Measurements from ENCODE around the gene MEGF11.

Gene MEGF11

GRCh38 chr15:66178531-66178910 is 75.0 kb downstream of the MEGF11 start:
- H3K27me3 ChIP-seq (ENCODE audit: control insufficient read depth in 1 of 2, insufficient read depth in 2 of 2, low read length in 2 of 2): peaks cover 0 to 9% of the 10 kb centered on the region in 2 donors
- H3K9ac ChIP-seq (ENCODE audit: low read length): no peak overlapping the region
- H3K36me3 ChIP-seq (ENCODE audit: insufficient read depth, low read length): no peaks in the 10 kb centered on the region
- H3K4me3 ChIP-seq (ENCODE audit: low read depth in 1 of 2, low read length in 2 of 2): no peak overlapping the region
- H3K27ac ChIP-seq (ENCODE audit: low read depth, low read length): no peak overlapping the region
- H3K4me1 ChIP-seq (ENCODE audit: insufficient read depth, low read length): no peaks in the 10 kb centered on the region
- H3K9me3 ChIP-seq (ENCODE audit: low read length): no peaks in the 10 kb centered on the region

DNA sequence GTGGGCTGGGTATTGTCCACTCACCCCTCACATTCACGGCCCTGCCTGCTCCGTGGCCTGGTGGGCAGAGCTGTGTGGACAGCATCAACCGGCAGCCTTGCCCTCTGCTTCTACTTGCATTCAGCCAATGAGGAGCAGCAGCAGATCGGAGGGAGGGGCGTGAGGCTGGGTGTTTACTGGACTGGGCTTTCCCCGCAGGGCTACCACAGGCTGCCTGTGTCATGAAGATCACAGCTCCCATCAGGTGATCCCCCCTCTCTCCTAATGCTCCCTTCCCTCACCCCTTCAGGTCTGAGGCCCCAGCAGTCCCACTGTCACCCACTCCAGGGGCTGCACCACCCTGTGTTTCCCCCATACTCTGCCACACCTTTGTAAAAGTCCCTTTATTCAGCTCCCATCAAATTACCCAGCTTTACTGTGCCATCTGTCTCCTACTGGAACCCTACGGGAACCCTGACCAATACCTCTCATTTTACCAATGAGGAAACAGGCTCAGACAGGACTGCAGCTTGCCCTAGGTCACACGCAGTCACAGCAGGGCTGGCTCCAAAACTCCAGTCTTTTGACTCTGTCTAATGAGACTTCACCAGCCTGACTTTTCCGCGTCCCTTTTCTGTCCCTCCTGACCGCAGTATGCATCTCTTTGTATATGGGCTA is 81.1 kb downstream of the MEGF11 start:
- Histone ChIP-seq H3K27me3 (ENCODE audit: control insufficient read depth in 1 of 2, insufficient read depth in 2 of 2, low read length in 2 of 2) (no peaks in the 10 kb centered on the region), H3K27ac (ENCODE audit: low read depth, low read length) (no peak overlapping the region), H3K4me3 (ENCODE audit: low read depth in 1 of 2, low read length in 2 of 2) (no peak overlapping the region), H3K9me3 (ENCODE audit: low read length) (no peaks in the 10 kb centered on the region), H3K4me1 (ENCODE audit: insufficient read depth, low read length) (no peaks in the 10 kb centered on the region), H3K36me3 (ENCODE audit: insufficient read depth, low read length) (no peaks in the 10 kb centered on the region), H3K9ac (ENCODE audit: low read length) (no peak overlapping the region)

- no peaks in the 10 kb centered on the region for H3K9me3 ChIP-seq (ENCODE audit: low read length)
- no peak overlapping the region for H3K4me3 ChIP-seq (ENCODE audit: low read depth in 1 of 2, low read length in 2 of 2)
- H3K9ac ChIP-seq (ENCODE audit: low read length): no peak overlapping the region
- no peaks in the 10 kb centered on the region for H3K4me1 ChIP-seq (ENCODE audit: insufficient read depth, low read length)
- no peaks in the 10 kb centered on the region for H3K36me3 ChIP-seq (ENCODE audit: insufficient read depth, low read length)
- no peak overlapping the region for H3K27ac ChIP-seq (ENCODE audit: low read depth, low read length)
- no peaks in the 10 kb centered on the region for H3K27me3 ChIP-seq (ENCODE audit: control insufficient read depth in 1 of 2, insufficient read depth in 2 of 2, low read length in 2 of 2)
These were observed 81.7 kb downstream of the MEGF11 start for GRCh38 chr15:66171841-66172240.

- no peak overlapping the region for H3K4me3 ChIP-seq (ENCODE audit: low read depth in 1 of 2, low read length in 2 of 2)
- no peaks in the 10 kb centered on the region for H3K27me3 ChIP-seq (ENCODE audit: control insufficient read depth in 1 of 2, insufficient read depth in 2 of 2, low read length in 2 of 2)
- H3K27ac ChIP-seq (ENCODE audit: low read depth, low read length): no peak overlapping the region
- H3K36me3 ChIP-seq (ENCODE audit: insufficient read depth, low read length): no peaks in the 10 kb centered on the region
- no peaks in the 10 kb centered on the region for H3K9me3 ChIP-seq (ENCODE audit: low read length)
- H3K4me1 ChIP-seq (ENCODE audit: insufficient read depth, low read length): no peaks in the 10 kb centered on the region
- H3K9ac ChIP-seq (ENCODE audit: low read length): no peak overlapping the region
These were observed 82.8 kb downstream of the MEGF11 start for GRCh38 chr15:66170716-66171115.

DNA sequence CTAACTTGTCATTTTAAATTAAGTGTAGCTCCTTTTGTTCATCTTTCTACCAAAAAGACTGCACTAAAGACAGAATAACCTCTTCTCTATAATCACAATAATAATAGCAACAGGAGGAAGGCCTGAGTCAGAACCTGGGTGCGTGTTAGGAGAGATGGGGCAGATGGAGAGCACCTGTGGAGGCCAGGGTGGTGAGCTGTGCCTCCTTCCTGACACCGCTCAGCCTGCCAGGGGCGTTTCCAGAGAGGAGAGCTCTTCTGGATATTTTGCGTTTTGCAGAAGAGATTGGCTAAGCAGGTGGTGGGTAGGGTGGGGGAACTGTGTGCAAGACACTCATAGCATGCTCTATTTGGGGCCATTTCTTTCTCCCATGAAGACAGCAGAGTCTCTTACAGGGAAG is 83.5 kb downstream of the MEGF11 start:
- no peaks in the 10 kb centered on the region for H3K27me3 ChIP-seq (ENCODE audit: control insufficient read depth in 1 of 2, insufficient read depth in 2 of 2, low read length in 2 of 2)
- no peak overlapping the region for H3K9ac ChIP-seq (ENCODE audit: low read length)
- no peak overlapping the region for H3K27ac ChIP-seq (ENCODE audit: low read depth, low read length)
- H3K4me1 ChIP-seq (ENCODE audit: insufficient read depth, low read length): no peaks in the 10 kb centered on the region
- no peaks in the 10 kb centered on the region for H3K9me3 ChIP-seq (ENCODE audit: low read length)
- H3K36me3 ChIP-seq (ENCODE audit: insufficient read depth, low read length): no peaks in the 10 kb centered on the region
- no peak overlapping the region for H3K4me3 ChIP-seq (ENCODE audit: low read depth in 1 of 2, low read length in 2 of 2)

DNA sequence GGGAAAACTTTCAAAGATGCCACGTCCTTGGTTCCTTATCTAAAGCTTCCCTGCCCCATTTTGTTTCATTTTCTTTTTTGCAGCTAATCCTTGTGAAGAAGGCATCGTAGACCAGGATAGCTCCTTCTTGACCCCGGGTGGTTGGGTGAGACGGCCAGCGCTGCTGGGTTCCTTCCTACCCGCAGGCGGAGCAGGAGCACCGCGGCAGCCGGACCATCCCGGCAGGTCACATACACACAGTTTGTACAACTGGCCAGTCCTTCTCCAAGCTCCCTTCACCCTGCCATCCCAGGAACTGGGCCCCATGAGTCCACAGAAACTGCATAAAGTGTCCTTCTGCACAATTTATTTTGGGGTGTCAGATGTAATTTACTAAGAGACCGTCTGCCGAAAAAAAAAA is 83.9 kb downstream of the MEGF11 start:
- Histone ChIP-seq H3K27ac (ENCODE audit: low read depth, low read length) (no peak overlapping the region), H3K9me3 (ENCODE audit: low read length) (no peaks in the 10 kb centered on the region), H3K4me1 (ENCODE audit: insufficient read depth, low read length) (no peaks in the 10 kb centered on the region), H3K4me3 (ENCODE audit: low read depth in 1 of 2, low read length in 2 of 2) (no peak overlapping the region), H3K9ac (ENCODE audit: low read length) (no peak overlapping the region), H3K27me3 (ENCODE audit: control insufficient read depth in 1 of 2, insufficient read depth in 2 of 2, low read length in 2 of 2) (no peaks in the 10 kb centered on the region), H3K36me3 (ENCODE audit: insufficient read depth, low read length) (no peaks in the 10 kb centered on the region)

DNA sequence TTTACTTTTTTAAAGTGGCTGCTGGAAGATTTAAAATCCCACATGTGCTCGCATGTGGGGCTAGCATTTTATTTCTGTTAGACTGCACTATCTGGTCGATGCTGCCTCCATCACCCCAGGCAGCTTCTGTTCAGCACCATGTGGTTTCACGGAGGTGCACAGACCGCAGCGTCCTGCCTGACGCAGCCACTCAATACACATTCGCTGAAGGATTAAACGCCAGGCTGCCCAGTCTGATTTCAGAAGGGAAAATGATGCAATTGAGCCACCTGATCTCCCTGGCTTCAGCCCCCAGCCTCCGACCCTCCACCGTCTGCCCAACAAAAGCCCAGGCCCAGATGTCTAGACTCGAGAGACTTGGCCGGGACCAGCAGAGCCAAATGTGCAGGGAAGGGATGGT is 84.5 kb downstream of the MEGF11 start:
- no peak overlapping the region for H3K4me3 ChIP-seq (ENCODE audit: low read depth in 1 of 2, low read length in 2 of 2)
- no peaks in the 10 kb centered on the region for H3K27me3 ChIP-seq (ENCODE audit: control insufficient read depth in 1 of 2, insufficient read depth in 2 of 2, low read length in 2 of 2)
- no peak overlapping the region for H3K27ac ChIP-seq (ENCODE audit: low read depth, low read length)
- no peak overlapping the region for H3K9ac ChIP-seq (ENCODE audit: low read length)
- no peaks in the 10 kb centered on the region for H3K9me3 ChIP-seq (ENCODE audit: low read length)
- no peaks in the 10 kb centered on the region for H3K4me1 ChIP-seq (ENCODE audit: insufficient read depth, low read length)
- H3K36me3 ChIP-seq (ENCODE audit: insufficient read depth, low read length): no peaks in the 10 kb centered on the region

DNA sequence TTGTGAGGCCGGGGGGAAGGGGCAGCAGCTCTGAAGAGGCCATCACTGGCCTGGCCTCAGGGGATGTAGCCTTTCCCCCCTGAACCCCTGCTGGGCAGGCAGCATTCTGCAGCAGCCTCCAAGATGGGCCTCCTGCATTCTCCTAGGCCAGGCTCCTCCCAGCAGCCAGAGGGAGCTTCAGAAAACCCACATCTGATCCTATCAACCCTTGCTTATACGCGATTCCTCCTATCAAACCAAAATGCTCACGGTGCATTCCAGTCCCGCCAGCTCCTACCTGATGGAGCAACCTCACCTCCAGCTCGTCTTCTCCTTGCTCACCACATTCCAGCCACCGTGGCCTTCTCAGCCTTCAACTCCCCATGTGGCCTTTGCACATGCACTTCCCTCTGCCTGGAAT is 85.7 kb downstream of the MEGF11 start:
- Histone ChIP-seq H3K36me3 (ENCODE audit: insufficient read depth, low read length) (no peaks in the 10 kb centered on the region), H3K4me3 (ENCODE audit: low read depth in 1 of 2, low read length in 2 of 2) (no peak overlapping the region), H3K9me3 (ENCODE audit: low read length) (no peaks in the 10 kb centered on the region), H3K4me1 (ENCODE audit: insufficient read depth, low read length) (no peaks in the 10 kb centered on the region), H3K27me3 (ENCODE audit: control insufficient read depth in 1 of 2, insufficient read depth in 2 of 2, low read length in 2 of 2) (no peaks in the 10 kb centered on the region), H3K27ac (ENCODE audit: low read depth, low read length) (no peak overlapping the region), H3K9ac (ENCODE audit: low read length) (no peak overlapping the region)

GRCh38 chr15:66165856-66166255 is 87.7 kb downstream of the MEGF11 start:
- no peak overlapping the region for H3K27ac ChIP-seq (ENCODE audit: low read depth, low read length)
- H3K36me3 ChIP-seq (ENCODE audit: insufficient read depth, low read length): no peaks in the 10 kb centered on the region
- no peaks in the 10 kb centered on the region for H3K4me1 ChIP-seq (ENCODE audit: insufficient read depth, low read length)
- no peak overlapping the region for H3K9ac ChIP-seq (ENCODE audit: low read length)
- H3K27me3 ChIP-seq (ENCODE audit: control insufficient read depth in 1 of 2, insufficient read depth in 2 of 2, low read length in 2 of 2): no peaks in the 10 kb centered on the region
- H3K9me3 ChIP-seq (ENCODE audit: low read length): no peaks in the 10 kb centered on the region
- H3K4me3 ChIP-seq (ENCODE audit: low read depth in 1 of 2, low read length in 2 of 2): no peak overlapping the region

DNA sequence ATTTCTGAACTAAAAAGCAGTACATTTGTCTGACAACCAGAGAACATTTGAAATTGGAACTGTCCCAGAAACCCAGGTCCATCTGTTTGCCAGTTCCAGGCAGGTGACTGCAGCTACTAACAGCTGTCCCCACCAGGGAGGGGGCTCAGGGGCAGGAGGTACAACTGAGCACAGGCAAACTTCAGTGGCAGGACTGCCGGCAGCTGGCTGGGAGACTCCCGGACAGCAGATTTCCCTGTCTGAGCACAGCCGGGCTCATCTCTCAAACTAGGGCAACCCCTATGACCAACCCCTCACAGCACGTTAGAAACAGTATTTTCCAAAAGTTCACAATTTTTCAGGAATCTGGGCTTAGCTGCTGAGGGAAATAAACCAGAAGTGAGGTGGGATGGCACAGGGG is 88.8 kb downstream of the MEGF11 start:
- no peaks in the 10 kb centered on the region for H3K9me3 ChIP-seq (ENCODE audit: low read length)
- no peaks in the 10 kb centered on the region for H3K27me3 ChIP-seq (ENCODE audit: control insufficient read depth in 1 of 2, insufficient read depth in 2 of 2, low read length in 2 of 2)
- no peaks in the 10 kb centered on the region for H3K36me3 ChIP-seq (ENCODE audit: insufficient read depth, low read length)
- no peak overlapping the region for H3K27ac ChIP-seq (ENCODE audit: low read depth, low read length)
- no peaks in the 10 kb centered on the region for H3K4me1 ChIP-seq (ENCODE audit: insufficient read depth, low read length)
- H3K4me3 ChIP-seq (ENCODE audit: low read depth in 1 of 2, low read length in 2 of 2): no peak overlapping the region
- no peak overlapping the region for H3K9ac ChIP-seq (ENCODE audit: low read length)

- Histone ChIP-seq H3K27me3 (ENCODE audit: control insufficient read depth in 1 of 2, insufficient read depth in 2 of 2, low read length in 2 of 2) (no peaks in the 10 kb centered on the region), H3K9me3 (ENCODE audit: low read length) (no peaks in the 10 kb centered on the region), H3K9ac (ENCODE audit: low read length) (no peak overlapping the region), H3K36me3 (ENCODE audit: insufficient read depth, low read length) (no peaks in the 10 kb centered on the region), H3K4me1 (ENCODE audit: insufficient read depth, low read length) (no peaks in the 10 kb centered on the region), H3K4me3 (ENCODE audit: low read depth in 1 of 2, low read length in 2 of 2) (no peak overlapping the region), H3K27ac (ENCODE audit: low read depth, low read length) (no peak overlapping the region)
These were observed 90.0 kb downstream of the MEGF11 start for GRCh38 chr15:66163553-66163952.

DNA sequence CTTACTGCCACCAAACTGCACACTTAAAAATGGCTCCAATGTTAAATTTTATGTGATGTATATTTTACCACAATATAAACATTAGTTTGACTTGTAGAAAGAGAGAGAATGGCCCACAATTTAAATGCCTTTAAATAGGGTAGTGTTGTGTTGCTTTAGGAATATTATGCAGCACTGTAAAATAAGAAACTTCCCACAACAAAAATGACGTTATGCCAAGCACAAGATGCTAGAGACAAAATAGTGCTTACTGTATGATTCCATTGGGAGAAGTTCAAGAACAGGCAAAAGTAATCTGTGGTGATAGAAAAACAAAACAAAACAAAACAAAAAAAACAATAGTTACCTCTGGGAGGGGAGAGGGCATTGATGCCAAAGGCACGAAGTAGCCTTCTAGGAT is 91.3 kb downstream of the MEGF11 start:
- H3K4me3 ChIP-seq (ENCODE audit: low read depth in 1 of 2, low read length in 2 of 2): no peak overlapping the region
- no peaks in the 10 kb centered on the region for H3K9me3 ChIP-seq (ENCODE audit: low read length)
- no peaks in the 10 kb centered on the region for H3K27me3 ChIP-seq (ENCODE audit: control insufficient read depth in 1 of 2, insufficient read depth in 2 of 2, low read length in 2 of 2)
- no peaks in the 10 kb centered on the region for H3K4me1 ChIP-seq (ENCODE audit: insufficient read depth, low read length)
- no peaks in the 10 kb centered on the region for H3K36me3 ChIP-seq (ENCODE audit: insufficient read depth, low read length)
- no peak overlapping the region for H3K27ac ChIP-seq (ENCODE audit: low read depth, low read length)
- no peak overlapping the region for H3K9ac ChIP-seq (ENCODE audit: low read length)

All from muscle layer of colon (tissue), 2 donors.